DMS53 treated with DMSO at 0.1 percent for 48 hours (cell line): Measurements from ENCODE around the gene TMEM247.

Source experiments
- DNase-seq: peaks from one replicate; lab custom pipeline; 2025; ENCODE audit not compliant: unreplicated experiment; lab: John Stamatoyannopoulos, UW

Gene TMEM247

DNA sequence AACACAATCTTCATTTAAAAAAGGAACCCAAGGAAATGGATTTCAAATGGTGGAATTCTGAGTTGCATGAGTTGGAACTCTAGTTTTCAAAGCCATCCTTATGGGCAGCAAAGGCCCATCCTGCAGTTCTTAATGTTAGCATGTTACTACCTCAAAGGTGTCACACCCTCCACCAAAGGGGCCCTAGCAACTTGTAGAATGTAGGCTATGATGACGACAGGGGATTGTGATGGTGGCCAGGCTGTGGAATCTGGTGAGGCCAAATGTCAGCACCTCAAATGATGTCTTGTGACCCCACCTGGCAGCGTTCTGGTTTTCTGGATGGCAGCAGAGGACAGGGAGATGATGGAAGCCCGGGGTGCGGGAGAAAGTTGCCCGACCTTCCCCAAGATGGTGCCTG lies at the start of gene TMEM247:
Gene TMEM247 (plus strand): TSS at position 301 of the 400 bp plus-strand sequence.
- no peak for DNase-seq

- DNase-seq: no peak
Observed at GRCh38 chr2:46430413-46430812, 49.0 kb upstream of the TMEM247 start.

DNA sequence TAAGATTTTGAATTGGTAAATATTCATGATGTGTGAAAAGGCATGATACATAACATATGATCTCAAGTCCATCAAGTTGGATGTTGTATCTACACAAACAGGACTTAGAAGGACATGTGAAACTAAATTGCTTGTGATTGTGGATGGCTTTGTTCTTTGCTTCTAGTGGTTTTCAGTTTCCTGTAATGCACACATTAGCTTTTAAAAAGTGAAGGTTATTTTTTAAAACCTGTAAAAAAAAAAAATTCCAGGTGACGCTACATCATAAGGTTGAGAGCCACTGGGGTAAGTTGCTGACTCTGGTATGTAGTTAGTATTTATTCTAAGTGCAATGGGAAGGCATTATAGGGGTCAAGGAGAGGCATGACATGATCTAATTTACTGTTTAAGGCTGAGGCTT lies 48.4 kb upstream of the TMEM247 start:
- DNase-seq: no peak

DNA sequence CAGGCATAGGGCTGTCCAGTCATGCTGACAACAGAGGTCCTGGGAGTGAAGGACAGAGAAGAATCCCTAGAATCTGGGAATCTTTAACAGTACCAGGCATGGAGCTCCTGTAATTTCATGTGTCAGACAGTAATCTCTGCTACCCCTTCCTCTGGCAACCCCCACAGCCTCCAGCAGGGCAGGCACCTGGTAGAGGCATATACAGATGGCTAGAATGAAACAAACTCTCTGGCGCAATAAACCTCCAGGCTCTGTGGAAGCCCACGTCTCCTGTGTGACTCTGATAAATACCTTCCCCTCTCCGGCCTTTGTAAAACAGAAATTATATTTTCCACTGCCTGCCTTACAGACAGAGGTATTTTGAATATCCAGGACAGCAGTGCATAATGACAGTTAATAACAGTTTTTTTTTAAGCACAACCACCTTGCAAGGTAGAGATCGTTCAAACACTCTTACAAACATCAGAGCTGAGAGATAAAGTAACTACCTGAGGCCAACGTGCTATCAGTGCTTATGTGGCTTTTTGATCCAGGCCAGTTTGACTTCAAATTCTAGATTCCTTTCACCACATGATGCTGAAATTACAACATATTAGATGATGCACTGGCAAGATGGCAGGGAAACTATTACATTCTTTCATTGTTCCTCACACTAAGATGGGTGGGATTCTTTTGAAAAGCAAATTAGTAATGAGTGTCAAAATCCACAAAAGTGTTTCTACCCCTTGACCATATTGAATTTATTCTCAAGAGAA lies 47.7 kb upstream of the TMEM247 start:
- DNase-seq: no peak

GRCh38 chr2:46434851-46435273 lies 44.5 kb upstream of the TMEM247 start:
- no peak for DNase-seq

GRCh38 chr2:46435353-46435752 lies 44.0 kb upstream of the TMEM247 start:
- DNase-seq: no peak

DNA sequence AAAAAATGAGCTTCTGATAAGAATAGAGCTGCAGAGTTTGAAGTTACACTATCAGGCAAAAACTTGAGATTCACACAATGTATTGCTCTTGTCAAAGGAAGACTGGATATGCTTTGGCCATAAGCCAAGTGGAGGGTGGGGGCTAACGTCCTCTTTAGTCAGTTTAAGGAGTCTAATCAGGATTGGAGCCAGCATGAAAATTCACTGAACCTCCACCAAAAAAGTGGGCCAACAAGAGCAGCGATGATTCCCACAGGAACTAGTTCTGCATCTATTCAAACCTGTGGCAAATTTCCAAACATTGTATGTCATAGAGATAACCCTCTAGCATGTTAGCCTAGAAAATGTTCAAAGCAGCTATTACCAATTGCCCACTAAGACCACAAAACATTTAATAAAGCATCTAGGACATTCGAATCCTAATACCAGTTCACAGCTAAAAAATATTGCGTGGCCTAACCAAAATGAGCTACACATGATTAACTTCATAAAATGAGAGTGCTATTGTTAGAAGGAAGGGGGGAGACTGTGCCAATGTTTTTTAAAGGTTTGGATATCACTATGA lies 43.5 kb upstream of the TMEM247 start:
- DNase-seq: no peak

DNA sequence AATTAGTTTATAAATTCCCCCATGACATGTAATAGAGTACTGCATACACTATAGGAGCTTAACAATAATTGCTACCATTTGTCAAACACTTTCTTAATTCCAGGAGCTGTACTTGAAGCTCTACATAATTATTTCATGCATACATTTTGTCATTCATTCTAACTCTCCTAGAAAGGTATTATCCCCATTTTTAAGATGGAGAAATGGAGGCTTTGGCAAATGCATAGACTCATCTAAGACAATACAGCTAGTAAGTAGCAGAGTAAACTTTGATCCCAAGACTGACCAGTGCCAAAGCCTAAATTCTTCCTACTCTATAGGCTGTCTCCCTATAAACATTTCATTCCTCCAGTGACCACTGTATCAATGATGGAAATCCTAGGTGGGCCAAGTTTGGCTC lies 42.6 kb upstream of the TMEM247 start:
- DNase-seq: no peak

DNA sequence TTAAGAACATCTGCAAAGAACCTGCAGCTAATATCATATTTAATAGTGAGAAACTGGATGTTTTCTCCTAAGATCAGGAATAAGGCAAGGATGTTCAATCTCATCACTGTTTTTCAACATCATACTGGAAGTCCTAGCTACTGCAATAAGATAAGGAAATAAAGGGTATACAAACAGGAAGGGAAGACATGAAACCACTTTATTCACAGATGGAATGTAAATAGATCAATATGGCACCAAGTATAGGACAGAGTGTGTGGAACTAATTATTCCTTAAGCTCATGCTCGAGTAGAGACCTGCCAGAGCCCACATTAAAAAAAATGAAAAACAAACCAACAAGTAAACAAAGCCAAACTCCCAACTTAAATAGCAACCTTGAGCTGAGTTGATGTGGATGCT lies 41.3 kb upstream of the TMEM247 start:
- DNase-seq: no peak

- no peak for DNase-seq
Observed at GRCh38 chr2:46438794-46439193, 40.6 kb upstream of the TMEM247 start.

DNA sequence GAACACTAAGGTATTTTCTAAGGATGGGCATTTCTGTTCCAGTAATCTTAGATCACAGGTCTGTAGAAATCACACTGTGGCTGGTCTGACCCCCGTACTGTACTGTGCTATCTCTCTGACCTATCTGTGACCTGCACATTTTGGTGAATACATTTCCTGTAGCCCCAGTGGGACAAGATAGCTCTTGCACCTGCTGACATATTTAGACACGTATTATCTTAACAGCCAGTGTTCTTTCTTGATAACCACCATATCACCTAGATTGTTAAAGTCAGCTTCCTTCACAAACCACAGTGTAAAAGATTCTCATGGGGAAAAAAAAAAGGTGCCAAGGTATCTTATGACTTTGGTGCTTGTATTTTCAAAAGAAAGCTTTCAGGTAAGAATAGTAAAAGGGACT lies 39.8 kb upstream of the TMEM247 start:
- DNase-seq: no peak

DNA sequence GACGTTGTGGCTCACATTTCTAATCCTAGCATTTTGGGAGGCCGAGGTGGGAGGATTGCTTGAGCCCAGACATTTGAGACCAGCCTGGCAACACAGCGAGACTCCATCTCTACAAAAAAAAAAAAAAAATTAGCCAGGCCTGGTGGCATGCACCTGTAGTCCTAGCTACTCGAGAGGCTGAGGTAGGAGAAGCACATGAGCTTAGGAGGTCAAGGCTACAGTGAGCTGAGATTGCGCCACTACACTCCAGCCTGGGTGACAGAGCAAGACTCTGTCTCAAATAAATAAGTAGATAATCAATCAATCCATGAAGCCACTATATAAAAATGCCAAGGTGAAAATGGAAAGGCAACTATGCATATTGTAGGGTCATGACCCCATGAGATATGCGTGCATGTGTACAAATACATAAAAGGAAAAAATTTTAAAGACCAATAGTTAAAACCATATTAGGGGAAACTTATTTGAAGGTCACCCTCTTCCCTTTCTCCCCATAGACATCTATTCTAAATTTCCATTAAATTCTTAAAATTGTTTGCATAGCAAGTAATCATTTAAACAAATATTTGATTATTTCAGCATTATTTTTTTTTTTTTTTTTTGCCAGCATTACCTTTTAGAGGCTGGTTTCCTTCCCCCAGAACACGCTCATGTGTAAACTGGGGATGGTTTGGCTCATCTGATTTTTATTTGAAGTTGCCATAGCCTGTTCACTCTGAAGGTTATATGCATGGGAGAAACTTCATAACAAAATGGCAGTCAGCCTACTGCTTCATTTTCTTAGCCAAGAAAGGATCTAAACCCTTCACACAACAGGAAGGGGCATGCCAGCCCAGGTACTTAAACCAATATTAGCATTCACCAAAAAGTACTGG lies 37.3 kb upstream of the TMEM247 start:
- DNase-seq: no peak

DNA sequence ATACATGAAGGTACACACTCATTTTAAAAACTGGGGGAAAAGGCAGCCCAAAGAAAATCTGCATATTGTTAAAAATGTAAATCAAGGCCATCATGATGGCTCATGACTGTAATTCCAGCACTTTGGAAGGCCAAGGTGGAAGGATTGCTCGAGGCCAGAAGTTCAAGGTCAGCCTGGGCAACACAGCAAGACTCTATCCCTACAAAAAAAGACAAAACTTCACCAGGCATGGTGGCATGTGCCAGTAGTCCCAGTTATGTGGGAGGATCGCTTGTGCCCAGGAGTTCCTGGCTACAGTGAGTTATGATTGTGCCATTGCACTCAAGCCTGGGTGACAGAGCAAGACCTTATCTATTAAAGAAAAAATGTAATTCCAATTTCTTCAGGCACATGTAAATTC lies 34.6 kb upstream of the TMEM247 start:
- no peak for DNase-seq

DNA sequence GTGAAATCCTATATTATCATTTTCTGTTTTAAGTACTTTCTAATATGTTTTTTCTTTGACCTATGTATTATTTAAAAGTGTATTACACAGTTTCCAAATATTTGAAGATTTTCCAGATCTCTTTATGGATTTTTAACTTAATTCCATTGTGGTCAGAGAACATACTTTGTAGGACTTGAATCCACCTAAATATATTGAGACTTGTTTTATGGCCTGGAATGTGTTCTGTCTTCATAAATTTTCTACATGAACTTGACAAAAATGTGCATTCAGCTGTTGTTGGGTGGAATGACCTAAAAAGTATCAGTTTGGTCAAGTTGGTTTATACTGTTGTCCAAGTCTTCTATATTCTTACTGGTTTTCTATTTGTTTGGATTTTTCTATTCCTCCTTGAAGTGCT lies 33.8 kb upstream of the TMEM247 start:
- DNase-seq: no peak

GRCh38 chr2:46446871-46447568 lies 32.3 kb upstream of the TMEM247 start:
- DNase-seq: no peak

- DNase-seq: no peak
Observed at GRCh38 chr2:46447649-46448048, 31.7 kb upstream of the TMEM247 start.

GRCh38 chr2:46448111-46448510 lies 31.3 kb upstream of the TMEM247 start:
- no peak for DNase-seq

DNA sequence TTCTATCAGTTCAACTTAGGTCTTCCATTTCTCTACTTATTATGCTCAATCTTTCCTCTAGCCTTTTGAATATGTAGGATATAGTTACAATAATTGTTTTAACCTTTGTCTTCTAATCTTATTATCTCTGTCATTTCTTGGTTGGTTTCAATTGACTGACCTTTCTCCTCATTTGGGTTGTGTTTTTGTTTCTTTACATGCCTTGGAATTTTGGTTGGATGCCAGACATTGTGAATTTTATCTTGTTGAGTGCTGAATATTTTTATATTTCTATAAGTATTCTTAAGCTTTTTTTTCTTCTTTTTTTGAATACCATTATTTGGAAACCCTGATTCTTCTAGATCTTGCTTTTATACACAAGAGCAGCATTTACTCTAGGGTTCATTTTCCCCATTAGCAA lies 30.7 kb upstream of the TMEM247 start:
- no peak for DNase-seq

DNA sequence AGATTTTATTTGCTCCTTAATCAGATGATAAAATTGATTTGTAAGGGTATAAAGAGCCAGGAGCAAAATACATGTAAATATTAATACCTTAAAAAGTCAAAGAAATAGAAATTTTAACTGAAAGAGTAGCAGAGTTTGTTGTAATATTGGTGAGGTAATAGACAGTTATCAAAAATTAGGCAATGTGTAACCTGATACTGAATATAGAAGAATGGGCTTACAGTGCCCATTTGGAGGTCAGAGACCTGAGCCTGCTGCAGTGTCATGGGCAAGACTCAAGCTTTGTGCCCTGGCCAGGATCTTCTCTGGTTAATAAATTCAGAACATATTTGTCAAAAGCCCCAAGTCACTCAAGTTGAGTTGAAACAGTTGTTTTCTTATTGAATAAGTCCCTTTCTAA lies 29.7 kb upstream of the TMEM247 start:
- no peak for DNase-seq

- DNase-seq: no peak
Observed at GRCh38 chr2:46451131-46451711, 28.1 kb upstream of the TMEM247 start.

- DNase-seq: no peak
Observed at GRCh38 chr2:46456789-46457188, 22.6 kb upstream of the TMEM247 start.
